PC-3 (cell line): ENCODE results near the gene MME.

ENCODE experiments used
- EZH2 ChIP-seq: fragments of 300-600 bp; sonication (generic); IDR thresholded peaks from one replicate; pipeline ENCODE4 v1.6.1; 2017; ENCODE audit warnings: antibody characterized with exemption, mild to moderate bottlenecking, low read length; ENCODE audit not compliant: unreplicated experiment
- EZH2phosphoT487 ChIP-seq: fragments of 300-600 bp; sonication (generic); IDR thresholded peaks from 2 replicates; pipeline ENCODE4 v1.6.1; 2018; ENCODE audit warnings: mild to moderate bottlenecking, antibody characterized with exemption, low read length, borderline replicate concordance
- TF ChIP-seq, protein P1 (sequence below): fragments of 300-600 bp; sonication (generic); conservative IDR thresholded peaks from 2 replicates; pipeline ENCODE4 v1.5.1; 2017; ENCODE audit warnings: antibody characterized with exemption, low read depth, mild to moderate bottlenecking, low read length

DNA sequence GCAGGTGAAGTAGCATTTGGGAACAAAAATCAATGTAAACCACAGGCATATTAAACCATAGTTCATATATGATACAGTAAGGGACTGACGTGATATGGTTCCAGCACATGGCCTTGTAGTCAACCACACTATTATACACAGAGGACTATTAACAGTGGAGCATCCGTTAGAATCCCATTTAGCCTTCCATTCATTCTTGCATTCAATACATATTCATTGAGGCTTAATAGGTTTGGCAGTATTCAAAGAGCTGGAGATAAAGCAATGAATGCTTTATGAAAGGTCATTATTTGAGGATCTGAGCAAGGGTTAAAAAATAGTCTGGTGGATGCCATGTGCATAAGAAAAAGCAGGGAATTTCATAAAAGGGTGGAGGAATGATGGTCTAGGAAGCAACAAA lies 89.1 kb downstream of the MME start:
- TF ChIP-seq, protein P1, sequence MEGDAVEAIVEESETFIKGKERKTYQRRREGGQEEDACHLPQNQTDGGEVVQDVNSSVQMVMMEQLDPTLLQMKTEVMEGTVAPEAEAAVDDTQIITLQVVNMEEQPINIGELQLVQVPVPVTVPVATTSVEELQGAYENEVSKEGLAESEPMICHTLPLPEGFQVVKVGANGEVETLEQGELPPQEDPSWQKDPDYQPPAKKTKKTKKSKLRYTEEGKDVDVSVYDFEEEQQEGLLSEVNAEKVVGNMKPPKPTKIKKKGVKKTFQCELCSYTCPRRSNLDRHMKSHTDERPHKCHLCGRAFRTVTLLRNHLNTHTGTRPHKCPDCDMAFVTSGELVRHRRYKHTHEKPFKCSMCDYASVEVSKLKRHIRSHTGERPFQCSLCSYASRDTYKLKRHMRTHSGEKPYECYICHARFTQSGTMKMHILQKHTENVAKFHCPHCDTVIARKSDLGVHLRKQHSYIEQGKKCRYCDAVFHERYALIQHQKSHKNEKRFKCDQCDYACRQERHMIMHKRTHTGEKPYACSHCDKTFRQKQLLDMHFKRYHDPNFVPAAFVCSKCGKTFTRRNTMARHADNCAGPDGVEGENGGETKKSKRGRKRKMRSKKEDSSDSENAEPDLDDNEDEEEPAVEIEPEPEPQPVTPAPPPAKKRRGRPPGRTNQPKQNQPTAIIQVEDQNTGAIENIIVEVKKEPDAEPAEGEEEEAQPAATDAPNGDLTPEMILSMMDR = no peak
- TF ChIP-seq EZH2 (no peak), EZH2phosphoT487 (no peak)
